Measurements from ENCODE around the gene SLC37A4. TPM values are rescaled to one million over a fixed set of nuclear protein-coding genes. Genes with fewer than 3 reads are reported as not detected.
"Not testable (repeated sequence)": the region's sequence is repeated elsewhere in the genome, so short reads cannot be mapped to it uniquely, and the experiment has no call there.

The SLC37A4 gene
- total RNA-seq, 1 experiment from 2014 or later = 15.5 TPM

DNA sequence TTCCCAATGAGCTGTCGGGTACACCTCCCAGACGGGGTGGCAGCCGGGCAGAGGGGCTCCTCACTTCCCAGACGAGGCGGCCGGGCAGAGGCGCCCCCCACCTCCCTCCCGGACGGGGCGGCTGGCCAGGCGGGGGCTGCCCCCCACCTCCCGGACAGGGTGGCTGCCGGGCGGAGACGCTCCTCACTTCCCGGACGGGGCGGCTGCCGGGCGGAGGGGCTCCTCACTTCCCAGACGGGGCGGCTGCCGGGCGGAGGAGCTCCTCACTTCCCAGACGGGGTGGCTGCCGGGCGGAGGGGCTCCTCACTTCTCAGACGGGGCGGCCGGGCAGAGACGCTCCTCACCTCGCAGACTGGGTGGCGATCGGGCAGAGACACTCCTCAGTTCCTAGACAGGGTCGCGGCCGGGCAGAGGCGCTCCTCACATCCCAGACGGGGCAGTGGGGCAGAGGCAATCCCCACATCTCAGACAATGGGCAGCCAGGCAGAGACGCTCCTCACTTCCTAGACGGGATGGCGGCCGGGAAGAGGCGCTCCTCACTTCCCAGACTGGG is 39.1 kb downstream of the SLC37A4 start:
- not testable (repeated sequence) for DNase-seq (ENCODE audit: low spot score)

DNA sequence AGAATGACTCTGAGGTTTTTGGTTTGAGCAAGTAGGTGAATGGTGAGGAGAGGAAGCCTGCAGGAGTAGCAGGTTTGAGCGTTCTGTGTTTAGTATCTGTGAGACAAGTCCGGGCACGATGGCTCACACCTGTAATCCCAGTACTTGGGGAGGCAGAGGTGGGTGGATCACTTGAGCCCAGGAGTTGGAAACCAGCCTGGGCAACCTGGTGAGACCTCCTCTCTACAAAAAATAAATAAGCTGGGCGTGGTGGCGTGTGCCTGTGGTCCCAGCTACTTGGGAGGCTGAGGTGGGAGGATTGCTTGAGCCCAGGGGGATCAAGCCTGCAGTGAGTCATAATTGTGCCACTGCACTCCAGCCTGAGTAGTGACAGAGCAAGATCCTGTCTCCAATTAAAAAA is 42.4 kb downstream of the SLC37A4 start:
- no peak for DNase-seq (ENCODE audit: low spot score)
- in situ Hi-C loops (cut with HindIII; ENCODE audit: low sequenced_read_pairs) = no loop called here

More for the DNA sequence above, 39.1 kb downstream of the SLC37A4 start:
- in situ Hi-C loops (cut with HindIII; ENCODE audit: low sequenced_read_pairs) = not testable (repeated sequence)

DNA sequence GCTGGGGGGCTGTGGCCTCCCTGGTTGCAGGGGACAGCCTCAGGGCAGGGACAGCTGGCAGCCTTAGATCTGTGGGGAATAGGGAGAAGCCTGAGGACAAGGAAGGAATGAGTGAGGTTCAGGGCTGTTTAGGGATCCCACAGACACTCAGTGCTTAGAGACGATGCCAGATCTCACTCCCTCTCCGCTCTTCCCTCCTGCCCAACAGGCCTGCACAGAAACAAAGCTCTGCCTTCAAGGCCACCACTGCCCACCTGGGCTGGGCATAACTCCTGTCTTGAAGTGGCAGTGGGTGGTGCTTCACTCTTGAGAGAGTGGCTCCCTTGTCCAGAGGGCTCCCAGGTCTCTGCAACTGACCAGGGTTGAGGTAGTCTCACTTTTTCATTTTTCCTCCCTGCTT is 45.9 kb downstream of the SLC37A4 start:
- DNase-seq (ENCODE audit: low spot score) = no peak

DNA sequence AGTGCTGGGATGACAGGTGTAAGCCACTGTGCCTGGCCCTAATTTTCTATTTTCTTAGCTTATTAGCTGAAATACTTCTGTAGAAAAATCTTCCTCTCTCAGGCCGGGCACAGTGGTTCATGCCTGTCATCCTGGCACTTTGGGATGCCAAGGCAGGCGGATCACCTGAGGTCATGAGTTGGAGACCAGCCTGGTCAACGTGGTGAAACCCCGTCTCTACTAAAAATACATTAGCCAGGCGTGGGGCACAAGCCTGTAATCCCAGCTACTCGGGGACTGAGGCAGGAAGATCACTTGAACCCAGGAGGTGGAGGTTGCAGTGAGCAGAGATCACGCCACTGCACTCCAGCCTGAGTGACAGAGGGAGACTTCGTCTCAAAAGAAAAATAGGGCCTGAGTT is 46.3 kb downstream of the SLC37A4 start:
- DNase-seq (ENCODE audit: low spot score); in situ Hi-C loops (cut with HindIII; ENCODE audit: low sequenced_read_pairs): not testable (repeated sequence)

More for the DNA sequence above, 45.9 kb downstream of the SLC37A4 start:
- in situ Hi-C loops (cut with HindIII; ENCODE audit: low sequenced_read_pairs) = no loop called here

DNA sequence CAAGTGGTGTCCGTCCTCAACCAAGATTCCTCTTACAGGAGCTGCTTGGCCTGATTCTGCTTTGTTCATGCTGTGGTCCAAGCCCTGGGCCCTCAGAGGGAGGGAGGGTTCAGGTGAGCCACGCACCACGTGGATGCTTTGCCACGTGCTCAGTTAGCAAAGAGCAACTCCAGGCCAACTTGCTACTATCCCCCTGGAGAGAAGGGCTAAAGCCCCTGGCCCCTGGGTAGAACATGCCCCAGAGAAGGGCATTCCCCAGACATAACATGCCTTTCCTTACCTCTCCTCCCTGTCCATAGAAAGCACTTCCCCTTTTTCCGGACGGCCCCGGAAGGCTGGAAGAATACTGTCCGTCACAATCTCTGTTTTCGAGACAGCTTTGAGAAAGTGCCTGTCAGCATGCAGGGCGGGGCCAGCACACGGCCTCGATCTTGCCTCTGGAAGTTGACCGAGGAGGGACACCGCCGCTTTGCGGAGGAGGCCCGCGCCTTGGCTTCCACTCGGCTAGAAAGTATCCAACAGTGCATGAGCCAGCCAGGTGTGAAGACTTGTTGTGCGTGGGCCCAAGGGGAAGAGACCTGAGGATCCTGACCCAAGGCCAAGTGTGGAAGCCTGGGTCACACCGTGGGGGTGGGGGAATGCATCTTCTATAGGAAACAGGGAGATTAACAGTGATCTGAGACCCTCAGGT is 50.3 kb downstream of the SLC37A4 start:
- DNase-seq (ENCODE audit: low spot score) = no peak
- in situ Hi-C loops (cut with HindIII; ENCODE audit: low sequenced_read_pairs) = no loop called here

DNA sequence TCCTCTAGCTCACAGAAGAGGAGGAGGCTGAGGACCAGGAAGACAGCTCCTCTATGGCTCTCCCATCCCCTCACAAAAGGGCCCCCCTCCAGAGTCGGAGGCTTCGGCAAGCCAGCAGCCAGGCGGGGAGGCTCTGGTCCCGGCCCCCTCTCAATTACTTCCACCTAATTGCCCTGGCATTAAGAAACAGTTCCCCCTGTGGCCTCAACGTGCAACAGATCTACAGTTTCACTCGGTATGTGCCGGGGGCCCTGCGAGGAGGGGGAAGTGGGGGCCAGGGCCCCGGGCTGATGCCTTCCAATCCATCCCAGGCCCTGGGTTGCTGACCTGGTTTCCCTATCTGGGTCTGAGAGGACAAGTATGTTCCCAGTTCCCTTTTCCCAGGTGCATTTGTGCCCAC is 51.2 kb downstream of the SLC37A4 start:
- no peak for DNase-seq (ENCODE audit: low spot score)
- in situ Hi-C loops (cut with HindIII; ENCODE audit: low sequenced_read_pairs) = no loop called here

DNA sequence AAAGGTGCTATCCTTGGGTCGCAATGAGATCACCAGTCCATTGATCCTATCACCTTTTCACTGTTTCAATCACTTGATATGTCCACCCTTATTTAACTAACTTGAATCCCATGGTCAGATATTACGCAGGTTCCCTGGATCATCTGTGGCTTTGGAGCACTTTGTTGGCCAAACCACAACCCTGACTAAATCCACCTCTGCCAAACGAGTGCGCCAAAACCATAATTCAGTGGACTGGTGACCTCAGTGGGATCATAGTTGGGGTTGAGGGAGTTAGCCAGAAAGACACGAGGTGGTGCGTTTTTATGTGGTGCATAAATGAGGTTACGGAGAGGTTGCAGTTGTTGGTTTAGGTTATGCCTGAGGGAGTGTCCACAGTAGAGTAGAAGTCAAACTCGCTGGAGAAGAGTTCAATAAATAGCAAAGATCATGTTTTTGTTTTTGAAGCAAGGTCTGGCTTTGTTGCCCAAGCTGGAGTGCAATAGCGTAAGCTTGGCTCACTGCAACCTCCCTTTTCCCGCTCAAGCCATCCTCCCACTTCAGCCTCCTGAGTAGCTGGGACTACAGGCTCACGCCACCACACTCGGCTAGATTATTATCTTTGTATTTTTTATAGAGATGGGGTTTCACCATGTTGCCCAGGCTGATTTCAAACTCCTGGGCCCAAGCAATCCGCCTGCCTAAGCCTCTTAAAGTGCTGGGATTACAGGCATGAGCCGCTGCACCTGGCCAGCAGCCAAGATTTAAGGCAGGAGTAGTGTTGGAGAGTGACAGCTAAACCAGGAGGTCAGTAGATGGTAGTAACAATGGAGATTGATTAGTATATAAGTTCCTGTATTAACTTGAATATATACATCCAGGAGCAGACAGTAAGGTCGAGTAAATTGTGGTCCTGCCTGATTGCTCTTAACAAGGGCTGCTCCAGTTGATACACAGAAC is 54.6 kb downstream of the SLC37A4 start:
- DNase-seq (ENCODE audit: low spot score) = no peak
- in situ Hi-C loops (cut with HindIII; ENCODE audit: low sequenced_read_pairs) = no loop called here

Other genes starting within 250 kb of the SLC37A4 start
- gene DDX6, start 239.7 kb downstream of the SLC37A4 start, total RNA-seq (2014; rRNA removed; shearing (Covaris generic)) = 51.7 and 82.5 TPM in 2 replicates
- not detected in 2 replicates for gene CXCR5, start 147.0 kb downstream of the SLC37A4 start, total RNA-seq (2014; rRNA removed; shearing (Covaris generic))
- 10.2 and 13.4 TPM in 2 replicates for gene BCL9L, start 105.0 kb downstream of the SLC37A4 start, total RNA-seq (2014; rRNA removed; shearing (Covaris generic))
- gene UPK2, start 74.6 kb downstream of the SLC37A4 start, total RNA-seq (2014; rRNA removed; shearing (Covaris generic)) = not detected in 2 replicates
- not detected in 2 replicates for gene FOXR1, start 59.1 kb downstream of the SLC37A4 start, total RNA-seq (2014; rRNA removed; shearing (Covaris generic))
- gene CENATAC, start 32.7 kb downstream of the SLC37A4 start, total RNA-seq (2014; rRNA removed; shearing (Covaris generic)) = 30.4 and 34.0 TPM in 2 replicates
- 2,429 and 3,013 TPM in 2 replicates for gene RPS25, start 12.5 kb downstream of the SLC37A4 start, total RNA-seq (2014; rRNA removed; shearing (Covaris generic))
- gene TRAPPC4, start 12.1 kb downstream of the SLC37A4 start, total RNA-seq (2014; rRNA removed; shearing (Covaris generic)) = 97.7 and 110 TPM in 2 replicates
- 152 and 205 TPM in 2 replicates for gene HYOU1, start 26.3 kb upstream of the SLC37A4 start, total RNA-seq (2014; rRNA removed; shearing (Covaris generic))
- gene VPS11, start 36.9 kb upstream of the SLC37A4 start, total RNA-seq (2014; rRNA removed; shearing (Covaris generic)) = 19.9 and 21.0 TPM in 2 replicates
- 63.6 and 87.0 TPM in 2 replicates for gene HMBS, start 54.0 kb upstream of the SLC37A4 start, total RNA-seq (2014; rRNA removed; shearing (Covaris generic))
- 4.0 and 4.7 TPM in 2 replicates for gene DPAGT1, start 71.0 kb upstream of the SLC37A4 start, total RNA-seq (2014; rRNA removed; shearing (Covaris generic))
- 4.6 and 5.8 TPM in 2 replicates for gene C2CD2L, start 76.5 kb upstream of the SLC37A4 start, total RNA-seq (2014; rRNA removed; shearing (Covaris generic))
- 18.5 and 22.4 TPM in 2 replicates for gene HINFP, start 90.7 kb upstream of the SLC37A4 start, total RNA-seq (2014; rRNA removed; shearing (Covaris generic))
- 0.06 and 1.7 TPM in 2 replicates for gene ABCG4, start 118.2 kb upstream of the SLC37A4 start, total RNA-seq (2014; rRNA removed; shearing (Covaris generic))
- not detected in 2 replicates for gene NLRX1, start 137.8 kb upstream of the SLC37A4 start, total RNA-seq (2014; rRNA removed; shearing (Covaris generic))
- gene NHERF4, start 154.6 kb upstream of the SLC37A4 start, total RNA-seq (2014; rRNA removed; shearing (Covaris generic)) = not detected in 2 replicates
- 4.9 and 11.7 TPM in 2 replicates for gene CBL, start 175.5 kb upstream of the SLC37A4 start, total RNA-seq (2014; rRNA removed; shearing (Covaris generic))